Stimulated activated CD4-positive, alpha-beta T cell treated with anti-CD3 and anti-CD28 coated beads, Interleukin-1b, Interleukin-23, amount 100 ng/mL, for 48 hours (primary cell): ENCODE results near the gene VSIG10L2.
A peak's percentile ranks its signal among the peaks of the same experiment; 100 is the strongest.

Experiments
- DNase-seq: peaks from one replicate; pipeline ENCODE4 v3.0.0-alpha.2; 2020

The VSIG10L2 gene

DNA sequence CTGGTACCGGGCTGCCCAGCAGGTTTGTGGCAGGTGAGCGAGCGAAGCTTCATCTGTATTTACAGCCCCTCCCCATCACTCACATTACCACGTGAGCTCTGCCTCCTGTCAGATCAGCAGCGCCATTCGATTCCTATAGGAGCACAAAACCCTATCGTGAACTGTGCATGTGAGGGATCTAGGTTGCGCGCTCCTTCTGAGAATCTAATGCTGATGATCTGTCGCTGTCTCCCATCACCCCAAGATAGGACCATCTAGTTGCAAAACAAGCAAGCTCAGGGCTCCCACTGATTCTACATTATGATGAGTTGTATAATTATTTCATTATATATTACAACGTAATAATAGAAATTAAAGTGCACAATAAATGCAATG lies 15.8 kb upstream of the VSIG10L2 start:
- no peak for DNase-seq

DNA sequence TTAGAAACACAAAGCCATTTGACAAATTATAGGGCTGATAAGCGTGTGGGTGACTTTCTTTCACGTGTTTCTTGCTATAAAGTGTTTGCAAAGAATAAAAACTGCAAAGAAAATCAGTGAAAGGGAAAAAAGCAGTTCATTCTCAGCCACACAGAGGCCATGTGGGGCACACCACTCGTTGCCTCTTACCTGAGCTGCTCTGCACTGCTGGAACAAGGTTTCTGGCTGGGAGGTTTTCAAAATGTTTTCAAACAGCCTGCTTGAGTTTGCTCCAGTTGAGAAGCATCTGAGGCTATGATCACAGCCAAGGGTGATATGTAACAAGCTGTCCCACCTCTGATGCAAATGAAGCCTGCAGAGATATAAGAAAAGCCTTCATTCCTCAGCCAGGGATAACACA lies 14.7 kb upstream of the VSIG10L2 start:
- DNase-seq = no peak

DNA sequence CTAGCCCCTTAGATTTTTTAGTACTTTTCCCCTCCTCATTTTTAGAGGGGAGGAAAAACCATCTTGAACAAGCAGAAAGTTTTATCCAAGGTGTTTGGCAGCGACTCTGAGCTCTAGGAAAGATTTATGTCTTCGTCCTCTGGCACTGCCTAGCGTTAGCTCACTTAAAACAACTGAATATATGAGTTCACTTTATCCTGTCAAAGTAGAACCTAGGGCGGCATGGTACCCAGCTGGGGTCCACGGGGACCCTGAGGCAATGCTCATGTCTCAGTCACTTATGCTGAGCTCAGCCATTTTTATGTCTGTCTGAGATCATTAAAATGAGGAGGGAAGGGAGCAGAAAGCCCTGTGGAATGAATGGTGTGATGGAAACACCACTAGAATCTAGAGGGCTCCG lies 14.2 kb upstream of the VSIG10L2 start:
- no peak for DNase-seq

DNA sequence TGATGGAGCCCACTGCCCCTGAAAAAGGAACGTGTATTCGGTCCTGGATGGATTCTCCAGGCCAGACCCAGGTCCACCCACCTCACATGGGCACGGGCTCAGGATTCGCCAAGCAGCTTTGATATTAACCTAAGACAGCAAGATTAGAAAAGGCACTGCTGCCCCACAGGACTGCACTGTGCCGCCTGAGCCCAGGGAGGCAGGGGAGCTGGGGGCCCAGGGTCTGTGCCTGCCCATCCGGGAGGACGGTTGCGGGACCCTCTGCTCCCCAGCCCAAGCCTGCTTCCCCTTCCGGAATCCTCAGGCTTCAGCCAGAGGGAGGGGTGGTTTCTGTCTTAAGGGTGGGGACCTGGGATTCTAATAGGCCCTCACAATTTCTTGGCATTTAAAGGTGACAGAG lies 13.5 kb upstream of the VSIG10L2 start:
- no peak for DNase-seq

DNA sequence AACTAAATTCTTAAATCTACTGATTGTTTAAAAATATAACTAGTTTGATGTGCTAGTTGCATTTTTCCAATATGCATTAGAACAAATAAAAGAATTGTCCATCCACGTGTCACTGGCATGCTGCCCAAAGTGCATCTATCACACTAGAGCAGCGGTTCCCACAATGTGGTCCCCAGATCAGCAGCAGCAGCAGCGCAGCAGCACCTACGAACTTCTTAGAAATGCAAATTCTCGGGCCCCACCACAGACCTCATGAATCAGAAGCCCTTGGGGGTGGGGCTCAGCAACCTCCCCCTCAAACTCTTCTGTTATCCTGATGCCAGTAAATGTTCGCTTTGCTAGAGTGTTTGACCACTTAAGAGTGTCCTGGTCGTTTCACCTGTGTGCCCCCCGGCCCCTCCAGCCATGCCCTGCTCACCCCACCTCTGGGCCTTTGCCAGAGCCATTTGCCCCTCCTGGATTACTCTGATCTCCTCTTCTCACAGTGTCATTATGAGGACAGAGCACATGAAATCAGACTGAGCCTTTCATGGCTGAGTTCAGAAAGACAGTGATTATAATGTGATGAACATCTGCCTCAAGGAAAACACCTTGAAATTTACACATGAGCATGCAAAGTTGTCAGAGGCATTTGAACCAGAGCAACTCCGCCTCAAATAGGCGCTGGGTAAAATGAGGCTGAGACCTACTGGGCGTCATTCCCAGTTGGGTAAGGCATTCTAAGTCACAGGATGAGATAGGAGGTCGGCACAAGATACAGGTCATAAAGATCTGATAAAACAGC lies 12.6 kb upstream of the VSIG10L2 start:
- DNase-seq = no peak

DNA sequence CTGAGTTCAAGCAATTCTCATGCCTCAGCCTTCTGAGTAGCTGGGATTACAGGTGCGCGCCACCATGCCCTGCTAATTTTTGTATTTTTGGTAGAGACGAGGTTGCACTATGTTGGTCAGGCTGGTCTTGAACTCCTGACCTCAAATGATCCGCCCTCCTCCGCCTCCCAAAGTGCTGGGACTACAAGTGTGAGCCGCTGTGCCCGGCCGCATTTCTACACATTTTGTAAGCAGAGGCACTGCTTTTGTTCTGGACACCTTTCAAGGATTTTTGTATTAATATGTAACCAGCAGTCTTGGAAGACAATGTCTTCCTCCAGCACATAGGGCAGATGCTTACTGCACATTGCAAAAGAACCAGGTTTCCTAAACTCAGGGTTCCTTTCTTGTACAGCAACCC lies 11.4 kb upstream of the VSIG10L2 start:
- no peak for DNase-seq

DNA sequence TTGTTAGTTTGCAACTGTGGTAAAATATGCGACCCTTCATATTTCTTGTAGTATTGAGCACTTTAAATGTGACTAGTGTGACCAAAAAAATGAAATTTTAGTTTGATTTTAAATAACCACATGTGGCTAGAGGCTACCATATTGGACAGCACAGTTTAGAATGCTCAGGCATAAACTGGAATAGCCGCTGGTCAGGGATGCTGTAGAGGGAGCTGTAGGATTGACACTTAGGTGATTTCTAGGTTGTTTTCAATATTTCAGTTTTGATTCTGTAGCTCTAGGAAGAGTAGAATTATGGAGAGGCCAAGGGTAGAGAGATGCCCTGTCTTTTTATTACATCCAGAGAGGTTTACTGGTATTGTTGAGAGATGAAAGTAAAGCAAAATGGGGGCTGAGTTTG lies 10.8 kb upstream of the VSIG10L2 start:
- DNase-seq = no peak

DNA sequence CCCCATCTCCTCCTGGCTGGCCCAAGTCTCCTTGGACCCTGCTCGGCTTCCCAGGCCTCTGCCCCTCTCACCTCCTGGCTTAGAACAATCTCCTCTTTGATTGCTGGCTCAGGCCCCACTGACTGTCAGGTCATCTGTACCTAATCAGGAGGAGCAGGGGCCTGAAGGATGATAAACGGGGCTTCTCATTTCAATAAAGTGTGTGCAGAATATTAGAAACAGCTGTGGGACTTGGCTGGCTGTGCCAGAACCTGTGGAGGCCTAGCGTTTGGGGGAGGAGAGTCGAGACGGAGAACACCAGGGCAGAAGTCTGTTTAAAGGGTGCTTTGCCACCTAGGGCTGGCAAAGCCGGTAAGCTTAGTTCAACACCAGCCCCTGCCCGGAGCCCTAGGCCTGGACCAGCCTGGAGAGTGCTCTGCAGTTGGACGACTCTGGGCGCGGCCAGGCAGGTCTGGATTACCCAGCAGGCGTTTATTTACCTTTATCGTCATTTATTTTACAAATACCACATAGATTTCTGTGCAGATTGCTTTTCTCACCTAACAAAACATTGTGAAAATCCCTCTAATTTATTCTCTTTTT lies 10.1 kb upstream of the VSIG10L2 start:
- no peak for DNase-seq

DNA sequence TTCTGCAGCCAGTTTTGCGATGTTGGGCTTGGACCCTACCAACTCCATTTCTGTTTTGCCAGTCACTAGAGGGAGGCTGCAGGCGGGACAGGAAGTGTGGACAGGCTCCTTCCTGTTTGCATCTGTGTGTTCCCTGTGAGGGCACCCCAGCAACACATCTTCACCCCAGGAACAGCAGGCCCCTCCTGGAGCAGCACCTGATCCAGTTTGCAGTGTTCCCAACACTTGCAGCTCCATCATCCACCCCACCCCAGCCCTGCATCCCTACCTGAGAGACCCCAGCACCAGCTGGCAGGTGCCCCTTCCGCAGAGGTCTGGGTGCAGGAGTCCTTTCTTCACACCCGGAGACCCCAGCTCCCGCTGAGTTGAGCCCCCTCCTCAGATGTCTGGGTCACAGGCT lies 7.4 kb upstream of the VSIG10L2 start:
- no peak for DNase-seq

DNA sequence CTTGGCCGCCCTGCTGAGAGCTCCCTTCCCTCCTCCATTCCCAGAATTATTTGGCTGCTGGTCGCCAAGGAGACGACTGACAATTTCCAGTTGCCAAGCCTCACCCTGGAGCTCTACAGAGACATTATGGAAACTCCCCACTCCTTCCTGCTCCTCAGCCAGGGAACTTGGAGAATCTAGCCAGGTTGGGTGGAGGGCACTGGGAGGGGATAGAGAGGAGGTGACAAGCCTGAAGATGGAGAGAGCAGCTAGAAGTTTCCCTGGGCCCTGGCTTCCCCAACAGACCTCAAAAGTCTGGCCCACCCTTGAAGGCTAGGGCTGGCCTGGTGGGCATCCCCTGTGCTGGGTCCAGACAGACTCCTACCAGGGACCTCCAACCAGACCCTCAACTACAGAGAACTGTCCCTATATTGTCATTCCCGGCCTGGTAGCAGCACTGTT lies 6.7 kb upstream of the VSIG10L2 start:
- no peak for DNase-seq

DNA sequence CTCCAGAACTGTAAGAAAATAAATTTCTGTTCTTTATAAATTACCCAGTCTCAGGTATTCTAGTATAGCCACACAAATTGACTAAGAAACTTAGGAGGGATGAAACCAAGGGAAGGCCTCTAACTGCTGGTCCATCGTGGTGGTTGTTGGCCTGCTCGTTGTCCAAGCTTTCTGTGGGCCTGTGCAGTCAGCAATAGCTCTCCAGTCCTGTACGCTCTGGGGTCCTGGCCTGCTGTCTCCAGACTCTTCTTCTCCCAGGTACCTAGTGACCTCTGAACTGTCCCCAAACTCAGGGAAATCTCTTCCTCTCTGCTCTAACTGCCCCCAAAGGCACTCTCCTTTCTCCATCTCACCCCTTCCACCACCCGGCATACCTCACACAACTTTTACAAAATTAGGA lies 5.7 kb upstream of the VSIG10L2 start:
- DNase-seq = no peak

DNA sequence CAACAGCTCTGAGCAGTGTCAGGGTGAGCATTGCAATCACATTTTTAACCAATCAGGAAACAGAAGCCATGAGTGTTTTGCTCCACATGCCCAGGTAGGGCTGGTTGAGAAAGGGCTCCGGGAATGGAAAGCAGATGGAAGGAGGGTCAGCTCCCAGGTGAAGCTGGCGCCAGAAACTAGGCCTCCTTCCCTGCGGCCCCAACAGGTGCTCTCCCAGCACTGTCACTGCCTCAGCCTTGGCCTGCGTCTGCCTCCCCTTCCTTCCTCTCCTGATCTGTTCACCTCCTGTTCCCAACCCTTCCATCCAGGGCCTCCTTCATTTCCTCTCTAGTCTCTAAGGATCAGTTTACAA lies 4.6 kb upstream of the VSIG10L2 start:
- DNase-seq = no peak

DNA sequence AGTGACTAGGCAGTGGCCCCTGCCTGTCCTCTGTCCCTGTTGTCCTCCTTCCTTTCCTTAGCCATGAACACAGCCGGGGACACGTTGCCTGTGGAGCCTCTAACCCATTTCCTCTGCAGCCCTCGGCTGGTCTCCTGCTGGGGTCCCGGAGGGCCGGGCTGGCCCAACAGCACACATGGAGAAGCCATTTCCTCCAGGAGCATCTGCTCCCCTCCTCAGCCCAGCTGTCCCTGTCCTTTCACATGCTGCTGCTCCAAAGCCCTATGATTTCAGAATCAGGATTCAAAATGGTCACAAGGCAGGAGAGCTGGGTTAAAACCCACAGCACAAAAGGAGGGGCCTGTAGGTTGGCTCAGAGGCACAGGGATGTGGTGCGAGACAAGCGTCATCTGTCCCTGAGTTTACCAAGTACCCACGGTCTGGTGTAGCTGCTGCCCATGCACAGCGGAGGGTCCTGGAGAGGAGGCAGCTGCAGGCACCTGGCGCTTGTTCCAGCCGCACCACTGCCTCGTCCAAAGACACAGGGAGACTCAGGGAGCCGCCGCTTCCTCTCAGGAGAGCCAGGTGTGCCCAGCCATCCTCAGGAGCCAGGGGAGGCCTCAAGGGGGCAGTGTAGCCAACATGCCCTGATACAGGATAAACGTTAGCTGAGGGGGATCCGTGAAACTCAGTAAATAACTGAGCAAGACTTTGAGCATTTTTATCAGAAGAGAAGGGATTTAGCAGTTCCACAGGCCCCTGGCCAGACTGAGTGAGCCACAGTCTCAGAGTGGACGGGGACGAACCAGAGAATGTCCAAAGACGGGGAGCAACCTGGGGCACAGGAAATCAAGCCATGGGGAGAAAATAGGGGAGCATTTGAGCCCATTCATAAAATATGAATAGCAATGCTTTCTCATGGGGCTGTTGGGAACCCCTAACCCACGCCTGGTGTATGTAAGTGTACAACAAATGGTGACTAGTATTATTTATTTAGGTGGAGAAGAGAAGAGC lies 3.9 kb upstream of the VSIG10L2 start:
- DNase-seq = peak; percentile 55

DNA sequence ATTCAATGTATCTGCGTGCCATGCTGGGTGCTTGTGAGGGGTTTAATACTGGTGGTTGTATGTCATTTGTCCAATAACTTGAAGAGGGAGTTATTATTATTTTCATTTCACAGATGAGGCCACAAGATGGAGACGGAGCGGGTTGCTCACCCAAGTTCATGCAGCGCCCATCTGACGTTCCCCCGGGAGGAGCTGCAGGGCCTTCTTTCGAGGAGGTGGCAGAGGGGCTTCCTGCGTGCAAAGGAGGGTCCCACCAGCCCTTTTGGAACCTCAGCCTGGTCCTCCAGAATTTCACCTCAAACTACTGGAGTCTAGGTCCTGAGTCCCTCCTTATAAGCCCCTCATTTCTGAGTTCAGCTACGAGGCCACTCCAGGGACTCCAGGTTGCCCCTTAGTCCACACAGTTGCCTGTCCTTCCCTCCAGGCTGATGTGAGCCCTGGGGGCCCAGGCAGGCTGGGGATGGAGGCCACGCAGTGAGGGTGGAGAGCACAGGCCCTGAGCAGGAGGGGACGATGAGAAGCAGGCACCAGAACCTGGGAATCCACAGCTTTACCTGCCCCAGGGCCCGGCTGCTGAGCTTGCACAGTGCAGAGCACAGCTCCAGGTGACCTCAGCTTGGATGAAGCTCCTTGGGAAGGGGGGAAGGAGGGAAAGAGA lies 2.9 kb upstream of the VSIG10L2 start:
- no peak for DNase-seq

DNA sequence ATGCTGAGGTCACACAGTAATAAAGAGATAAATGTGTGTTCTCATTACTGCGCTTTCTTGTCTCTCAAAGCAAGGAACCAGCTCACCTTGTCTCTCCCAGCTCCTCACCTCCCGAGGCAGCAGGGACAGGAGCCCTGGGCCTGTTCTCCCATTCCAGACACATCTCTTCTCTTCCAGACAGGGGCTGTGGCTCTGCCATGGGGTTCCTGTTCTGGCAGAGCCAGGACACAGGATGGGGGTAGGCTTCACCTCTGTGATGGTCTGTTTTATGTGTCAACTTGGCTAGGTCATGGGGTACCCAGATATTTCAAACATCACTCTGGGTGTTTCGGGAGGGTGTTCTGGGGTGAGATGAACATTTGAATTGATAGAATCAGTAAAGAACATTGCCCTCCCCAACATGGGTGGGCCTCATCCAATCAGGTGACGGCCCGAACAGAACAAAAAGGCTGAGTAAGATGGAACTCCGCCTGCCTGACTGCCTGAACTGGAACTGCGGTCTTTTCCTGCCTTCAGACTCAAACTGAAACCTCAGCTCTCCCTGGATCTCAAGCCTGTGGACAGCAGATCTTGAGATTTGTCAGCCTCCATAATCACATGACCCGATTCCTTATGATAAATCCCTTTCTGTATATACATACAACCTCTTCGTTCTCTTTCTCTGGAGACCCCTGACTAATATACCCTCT lies 2.0 kb upstream of the VSIG10L2 start:
- DNase-seq = no peak

DNA sequence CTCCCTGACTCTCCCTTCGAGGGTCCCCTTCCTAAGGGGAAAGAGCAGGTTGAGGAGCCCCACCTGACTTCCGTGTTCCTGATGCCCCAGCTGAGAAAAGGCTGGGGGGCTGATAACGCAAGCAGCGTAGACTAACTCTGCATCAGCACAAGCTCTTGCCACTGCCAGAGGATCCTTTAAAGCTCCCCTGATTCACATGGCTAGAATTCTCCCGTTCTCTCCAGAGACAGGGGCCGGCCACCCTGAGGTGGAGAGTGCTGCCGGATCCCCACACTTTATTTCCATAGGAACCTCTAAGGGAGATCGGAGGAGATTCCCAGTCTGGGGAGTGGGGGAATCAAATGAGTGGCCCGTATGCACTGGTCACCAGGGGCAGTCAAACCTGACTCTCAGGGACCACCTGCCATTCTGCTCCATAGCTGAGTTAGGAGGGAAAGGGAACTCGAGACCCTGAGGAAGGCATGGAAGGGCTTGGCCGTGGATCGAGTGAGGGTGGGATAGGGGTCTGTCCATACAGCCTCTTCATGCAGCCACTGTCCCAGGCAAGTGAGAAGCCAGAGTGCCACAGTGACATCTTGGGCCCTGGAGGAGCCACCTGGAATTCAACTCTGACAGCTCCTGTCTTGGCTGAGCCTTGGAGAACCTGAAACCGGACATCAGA lies 1.4 kb upstream of the VSIG10L2 start:
- no peak for DNase-seq

DNA sequence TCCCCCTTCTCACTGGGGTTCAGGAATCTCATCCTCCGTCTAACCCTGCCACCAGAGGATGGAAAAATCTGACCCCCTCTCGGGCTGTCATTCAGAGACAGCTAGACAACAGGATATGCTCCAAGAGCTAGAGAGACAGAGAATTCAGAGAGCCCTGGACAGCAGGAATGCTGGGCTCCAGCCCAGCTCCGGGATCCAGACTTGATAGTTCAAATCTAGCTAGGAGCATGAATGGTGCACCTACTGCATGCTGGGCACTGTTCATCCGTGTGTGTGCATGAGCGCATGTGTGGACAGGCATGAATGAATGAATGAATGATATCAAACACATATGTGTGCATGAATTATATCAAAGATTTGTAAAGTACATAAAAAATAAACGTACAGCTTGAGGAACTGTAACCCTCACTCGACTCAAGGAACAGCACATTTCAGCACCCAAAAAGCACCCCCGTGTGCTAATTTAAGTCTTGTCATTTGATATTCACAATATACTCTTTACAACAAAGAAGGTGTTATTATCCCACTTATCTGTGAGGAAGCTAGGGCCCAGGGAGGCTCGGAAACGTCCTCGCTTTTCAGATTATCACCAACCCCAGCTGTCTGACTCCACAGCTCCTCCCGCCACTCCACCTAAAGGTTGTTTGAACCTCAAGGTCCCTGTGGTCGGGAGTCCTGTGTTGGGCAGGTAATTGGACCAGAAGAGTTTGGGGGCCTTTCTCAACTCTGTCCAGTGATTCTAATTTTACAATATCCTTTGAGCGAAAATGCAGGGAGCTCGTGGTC lies 640 bp upstream of the VSIG10L2 start:
- DNase-seq = no peak

DNA sequence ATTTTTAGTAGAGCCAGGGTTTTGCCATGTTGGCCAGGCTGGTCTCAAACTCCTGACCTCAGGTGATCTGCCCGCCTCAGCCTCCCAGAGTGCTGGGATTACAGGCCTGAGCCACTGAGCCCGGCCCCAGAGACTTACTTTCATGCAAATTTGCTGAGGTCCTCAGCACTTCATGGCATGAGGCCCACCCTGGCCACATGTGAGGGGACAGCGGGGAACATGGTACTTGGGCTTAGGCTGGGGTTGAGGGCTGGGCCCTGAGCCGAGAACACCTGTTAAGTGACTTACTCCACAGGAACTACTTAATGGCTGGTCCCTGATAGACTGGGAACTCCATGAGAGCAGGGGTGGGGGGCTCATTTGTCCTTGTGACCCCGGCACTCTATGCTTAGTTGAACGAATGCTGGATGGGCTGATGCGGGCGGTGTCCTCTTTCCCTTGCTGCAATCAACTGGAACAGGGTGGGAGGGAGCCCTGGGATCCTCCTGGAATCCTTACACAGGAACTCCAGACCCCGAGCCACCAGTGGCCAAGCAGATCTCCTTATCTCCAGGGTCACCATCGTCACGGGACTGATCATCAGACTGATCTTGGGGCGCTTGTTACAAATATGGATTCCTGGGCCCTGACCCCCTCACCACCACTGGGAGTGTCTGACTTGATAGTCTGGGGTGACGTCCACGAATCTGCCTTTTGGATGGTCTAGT lies 1.0 kb downstream of the VSIG10L2 start:
- no peak for DNase-seq

DNA sequence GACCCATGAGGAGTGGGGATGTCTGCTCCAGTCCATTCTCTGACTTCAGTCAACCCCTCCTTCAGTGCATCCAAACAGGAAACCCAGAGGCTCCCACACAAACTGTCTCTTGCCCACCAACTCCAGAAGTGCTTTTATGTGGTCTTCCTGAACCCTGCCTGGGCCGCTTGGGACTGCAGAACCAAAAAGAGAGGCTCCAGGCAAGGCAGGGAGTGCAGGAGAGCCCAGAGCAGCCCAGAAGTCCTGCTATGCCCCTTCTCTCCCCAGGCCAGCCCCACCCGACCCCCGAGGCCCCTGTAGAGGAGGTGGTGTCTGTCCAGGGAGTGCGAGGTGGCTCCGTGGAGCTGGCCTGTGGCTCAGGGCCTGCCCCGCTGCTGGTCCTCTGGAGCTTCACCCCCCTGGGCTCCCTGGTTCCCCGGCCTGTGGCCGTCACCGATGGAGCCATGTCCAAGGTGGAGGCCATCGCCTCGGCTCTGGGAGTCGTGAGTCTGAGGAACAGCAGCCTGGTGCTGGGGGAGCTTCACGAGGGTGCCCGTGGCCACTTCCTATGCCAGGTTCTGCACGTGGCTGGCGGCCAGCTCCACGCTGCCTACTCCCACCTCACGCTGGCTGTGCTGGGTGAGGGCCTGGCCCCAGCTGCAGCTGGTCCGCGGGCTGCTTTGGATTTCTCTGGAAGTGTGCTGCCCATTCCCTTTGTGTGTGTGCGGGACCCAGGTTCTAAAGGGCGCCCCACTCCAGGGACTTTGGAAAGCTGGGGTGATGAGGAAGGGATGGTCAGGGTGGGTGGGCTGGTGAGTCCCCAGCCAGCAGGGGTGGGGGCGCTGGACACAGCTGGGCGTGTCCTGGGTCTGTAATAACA lies 1.8 kb downstream of the VSIG10L2 start:
- no peak for DNase-seq
